ENCODE measurements around the gene NETO1.
A peak's percentile ranks its signal among the peaks of the same experiment; 100 is the strongest.

Gene NETO1

DNA sequence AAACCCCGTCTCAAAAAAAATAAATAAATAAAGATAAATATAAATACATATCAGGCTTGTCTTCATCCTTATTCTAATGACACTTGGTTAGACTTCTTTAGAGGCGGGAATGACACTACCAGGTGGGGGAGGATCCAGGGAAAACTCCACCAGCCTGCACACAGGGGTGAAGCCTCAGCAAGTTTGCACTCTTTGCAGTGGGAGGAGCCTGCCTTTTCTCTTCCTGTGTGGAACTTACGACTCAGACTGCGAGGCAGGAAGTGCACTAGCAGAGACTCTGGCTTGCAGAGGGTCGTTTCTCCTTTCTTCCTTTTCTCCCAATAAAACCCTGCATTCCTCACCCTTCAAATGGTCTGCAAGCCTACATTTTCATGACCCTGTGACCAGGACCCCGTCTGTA, 170.1 kb downstream of the NETO1 start:
- Histone ChIP-seq H3K36me3 (replicated peaks; ENCODE audit: low read depth, low read length) (no peaks in the 10 kb centered on the region), H3K4me3 (ENCODE audit: low read length) (no peak overlapping the region), H3K27me3 (ENCODE audit: low read depth, low read length) (no peaks in the 10 kb centered on the region), H3K4me2 (ENCODE audit: low read length) (no peak overlapping the region), H4K20me1 (ENCODE audit: insufficient read depth, low read length) (no peaks in the 10 kb centered on the region), H3K9me3 (ENCODE audit: insufficient read depth, low read length) (no peaks in the 10 kb centered on the region), H3K27ac (ENCODE audit: low read length) (no peak overlapping the region), H3K9ac (ENCODE audit: low read length) (no peak overlapping the region), H3K4me1 (ENCODE audit: low read length) (peaks cover 4% of the 10 kb centered on the region; the same call in 1 of the 2 replicates), H2AFZ (ENCODE audit: low read depth, low read length) (peak overlapping the region; percentile 47; the same call in 1 of the 2 replicates), H3K79me2 (ENCODE audit: low read length) (no peaks in the 10 kb centered on the region)
- TF ChIP-seq EZH2phosphoT487 (IDR thresholded peaks at IDR 0.05; ENCODE audit: low read depth): no peak
- TF ChIP-seq, protein P1, sequence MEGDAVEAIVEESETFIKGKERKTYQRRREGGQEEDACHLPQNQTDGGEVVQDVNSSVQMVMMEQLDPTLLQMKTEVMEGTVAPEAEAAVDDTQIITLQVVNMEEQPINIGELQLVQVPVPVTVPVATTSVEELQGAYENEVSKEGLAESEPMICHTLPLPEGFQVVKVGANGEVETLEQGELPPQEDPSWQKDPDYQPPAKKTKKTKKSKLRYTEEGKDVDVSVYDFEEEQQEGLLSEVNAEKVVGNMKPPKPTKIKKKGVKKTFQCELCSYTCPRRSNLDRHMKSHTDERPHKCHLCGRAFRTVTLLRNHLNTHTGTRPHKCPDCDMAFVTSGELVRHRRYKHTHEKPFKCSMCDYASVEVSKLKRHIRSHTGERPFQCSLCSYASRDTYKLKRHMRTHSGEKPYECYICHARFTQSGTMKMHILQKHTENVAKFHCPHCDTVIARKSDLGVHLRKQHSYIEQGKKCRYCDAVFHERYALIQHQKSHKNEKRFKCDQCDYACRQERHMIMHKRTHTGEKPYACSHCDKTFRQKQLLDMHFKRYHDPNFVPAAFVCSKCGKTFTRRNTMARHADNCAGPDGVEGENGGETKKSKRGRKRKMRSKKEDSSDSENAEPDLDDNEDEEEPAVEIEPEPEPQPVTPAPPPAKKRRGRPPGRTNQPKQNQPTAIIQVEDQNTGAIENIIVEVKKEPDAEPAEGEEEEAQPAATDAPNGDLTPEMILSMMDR (IDR thresholded peaks at IDR 0.05; ENCODE audit: low read depth, low read length): no peak

GRCh38 chr18:72692595-72692994, 175.2 kb downstream of the NETO1 start:
- Histone ChIP-seq H3K4me3 (ENCODE audit: low read length) (no peak overlapping the region), H3K4me1 (ENCODE audit: low read length) (no peaks in the 10 kb centered on the region), H4K20me1 (ENCODE audit: insufficient read depth, low read length) (no peaks in the 10 kb centered on the region), H3K27me3 (ENCODE audit: low read depth, low read length) (peaks cover 3% of the 10 kb centered on the region; the same call in 1 of the 2 replicates), H3K79me2 (ENCODE audit: low read length) (no peaks in the 10 kb centered on the region), H3K27ac (ENCODE audit: low read length) (no peak overlapping the region), H3K9ac (ENCODE audit: low read length) (no peak overlapping the region), H3K4me2 (ENCODE audit: low read length) (no peak overlapping the region), H3K9me3 (ENCODE audit: insufficient read depth, low read length) (no peaks in the 10 kb centered on the region), H2AFZ (ENCODE audit: low read depth, low read length) (no peak overlapping the region), H3K36me3 (replicated peaks; ENCODE audit: low read depth, low read length) (no peaks in the 10 kb centered on the region)
- TF ChIP-seq, protein P1 (IDR thresholded peaks at IDR 0.05; ENCODE audit: low read depth, low read length): no peak

All from OCI-LY3 (cell line).